H1 (cell line): ENCODE data around the gene GOLIM4. TPM values are rescaled to one million over a fixed set of nuclear protein-coding genes. Genes with fewer than 3 reads are reported as not detected.
A peak's percentile ranks its signal among the peaks of the same experiment; 100 is the strongest.

Source experiments
- CTCF ChIA-PET: fragments of 300-600 bp; sonication (Branson Sonifier 250); formaldehyde crosslinking; loops from one replicate; lab custom pipeline; 2021; ENCODE audit not compliant: partially characterized antibody; lab: Charles Lee
- POLR2A ChIA-PET: fragments of 300-600 bp; sonication (Branson Sonifier 250); formaldehyde crosslinking; loops from one replicate; lab custom pipeline; 2021; ENCODE audit warnings: inconsistent platforms; ENCODE audit not compliant: partially characterized antibody; lab: Charles Lee
- DNase-seq, 2 experiments: peaks; one replicate each; pipeline versions ENCODE4 v3.0.0 to v3.0.0-alpha.2; 2010 to 2022; ENCODE audit warnings: low spot score in 2 of 2, low read depth in 1 of 2, mixed read lengths in 1 of 2
- FAIRE-seq: peaks from 2 replicates; lab custom pipeline; 2011; peaks lifted over from hg19 to GRCh38; lab: Jason Lieb, UNC
- H2AFZ ChIP-seq: 2 replicates; pipeline ENCODE4 v1.8.1; 2012; ENCODE audit warnings: low read length, inconsistent platforms
- H2AK5ac ChIP-seq: 2 replicates; pipeline ENCODE4 v1.6.1; 2013; ENCODE audit warnings: low read depth, low read length
- H2BK120ac ChIP-seq: replicated peaks from 2 replicates; pipeline ENCODE3; 2013; ENCODE audit warnings: low read depth, low read length, inconsistent platforms
- H2BK12ac ChIP-seq: 2 replicates; pipeline ENCODE4 v1.6.1; 2013; ENCODE audit warnings: low read depth, low read length
- H2BK15ac ChIP-seq: 2 replicates; pipeline ENCODE4 v1.6.1; 2013; ENCODE audit warnings: low read length
- H2BK20ac ChIP-seq: 2 replicates; pipeline ENCODE4 v1.6.1; 2013; ENCODE audit warnings: low read length
- H2BK5ac ChIP-seq: 2 replicates; pipeline ENCODE4 v1.6.1; 2013; ENCODE audit warnings: low read depth, low read length
- H3K14ac ChIP-seq: 2 replicates; pipeline ENCODE4 v1.6.1; 2013; ENCODE audit warnings: inconsistent platforms; ENCODE audit not compliant: insufficient read length
- H3K18ac ChIP-seq: 2 replicates; pipeline ENCODE4 v1.6.1; 2013; ENCODE audit warnings: low read length; ENCODE audit errors: extremely low read depth
- H3K23ac ChIP-seq: 2 replicates; pipeline ENCODE4 v1.6.1; 2013; ENCODE audit warnings: inconsistent platforms; ENCODE audit not compliant: insufficient read length
- H3K23me2 ChIP-seq: 2 replicates; pipeline ENCODE4 v1.6.1; 2013; ENCODE audit warnings: low read depth, low read length
- H3K27ac ChIP-seq: 2 replicates; pipeline ENCODE4 v1.6.1; 2011; ENCODE audit warnings: low read depth, low read length, inconsistent platforms
- H3K27me3 ChIP-seq, 4 experiments: replicated peaks in 1 of 4; 1 replicate in 1 of 4; 2 replicates in 3 of 4; pipeline versions ENCODE4 v1.6.1 to v1.8.1; 2011 to 2013; ENCODE audit warnings: low read length in 3 of 4, mild to moderate bottlenecking in 3 of 4, inconsistent platforms in 2 of 4, mixed read lengths in 2 of 4, moderate library complexity in 1 of 4; ENCODE audit not compliant: control insufficient read depth in 3 of 4, insufficient read depth in 3 of 4; ENCODE audit errors: extremely low read depth in 1 of 4
- H3K36me3 ChIP-seq, 4 experiments: 2 replicates each; pipeline versions ENCODE4 v1.6.1 to v1.8.1; 2011 to 2013; ENCODE audit warnings: mild to moderate bottlenecking in 4 of 4, low read length in 3 of 4, moderate library complexity in 2 of 4, control low read depth in 1 of 4, inconsistent platforms in 1 of 4; ENCODE audit not compliant: insufficient read depth in 4 of 4, control insufficient read depth in 2 of 4
- H3K4ac ChIP-seq: replicated peaks from 2 replicates; pipeline ENCODE3; 2013; ENCODE audit warnings: low read length, low read depth, mixed read lengths, inconsistent platforms; ENCODE audit not compliant: insufficient read length
- H3K4me1 ChIP-seq, 4 experiments: replicated peaks in 1 of 4; 1 replicate in 1 of 4; 2 replicates in 3 of 4; pipeline versions ENCODE4 v1.6.1 to v1.8.1; 2011 to 2013; ENCODE audit warnings: low read length in 3 of 4, inconsistent platforms in 2 of 4, mixed read lengths in 1 of 4; ENCODE audit not compliant: insufficient read depth in 4 of 4, control insufficient read depth in 3 of 4
- H3K4me2 ChIP-seq, 2 experiments: 2 replicates each; pipeline versions ENCODE4 v1.6.1 to v1.8.1; 2011 to 2013; ENCODE audit warnings: low read depth in 2 of 2, low read length in 2 of 2, control low read depth in 1 of 2, inconsistent platforms in 1 of 2, mild to moderate bottlenecking in 1 of 2; ENCODE audit not compliant: insufficient read depth in 1 of 2
- H3K4me3 ChIP-seq, 4 experiments: fragments of 200-600, 300-600 bp in 1 of 4; sonication (generic), shearing (Covaris generic), sonication (Bioruptor Twin) in 1 of 4; 2 replicates each; pipeline versions ENCODE4 v1.5.1 to v1.8.1; 2011 to 2016; ENCODE audit warnings: low read length in 4 of 4, low read depth in 3 of 4, control low read depth in 2 of 4, inconsistent platforms in 2 of 4, mild to moderate bottlenecking in 2 of 4, mixed read lengths in 1 of 4, moderate library complexity in 1 of 4; ENCODE audit not compliant: insufficient read depth in 2 of 4; ENCODE audit errors: extremely low read depth in 1 of 4
- H3K56ac ChIP-seq: replicated peaks from 2 replicates; pipeline ENCODE3; 2013; ENCODE audit warnings: low read depth, mild to moderate bottlenecking, mixed read lengths, low read length, inconsistent platforms; ENCODE audit not compliant: insufficient read length
- H3K79me1 ChIP-seq: 2 replicates; pipeline ENCODE4 v1.6.1; 2013; ENCODE audit warnings: low read depth, low read length, control low read depth
- H3K79me2 ChIP-seq, 2 experiments: 2 replicates each; pipeline versions ENCODE4 v1.6.1 to v1.8.1; 2012 to 2013; ENCODE audit warnings: low read length in 2 of 2, mild to moderate bottlenecking in 2 of 2, inconsistent platforms in 1 of 2; ENCODE audit not compliant: insufficient read depth in 2 of 2, control insufficient read depth in 1 of 2
- H3K9ac ChIP-seq, 4 experiments: replicated peaks in 1 of 4; 1 replicate in 1 of 4; 2 replicates in 3 of 4; pipeline versions ENCODE4 v1.6.1 to v1.8.1; 2011 to 2013; ENCODE audit warnings: low read depth in 3 of 4, low read length in 3 of 4, control low read depth in 2 of 4, mild to moderate bottlenecking in 2 of 4, moderate library complexity in 2 of 4, inconsistent platforms in 1 of 4; ENCODE audit errors: extremely low read depth in 1 of 4
- H3K9me3 ChIP-seq, 2 experiments: 2 replicates each; pipeline versions ENCODE4 v1.6.1 to v1.8.1; 2012 to 2013; ENCODE audit warnings: mild to moderate bottlenecking in 2 of 2, moderate library complexity in 2 of 2, control low read depth in 1 of 2, inconsistent platforms in 1 of 2, low read depth in 1 of 2, low read length in 1 of 2, mixed read lengths in 1 of 2; ENCODE audit not compliant: insufficient read depth in 2 of 2
- H4K20me1 ChIP-seq, 2 experiments: replicated peaks in 1 of 2; 2 replicates each; pipeline versions ENCODE3 to v1.8.1; 2011 to 2013; ENCODE audit warnings: inconsistent platforms in 2 of 2, low read length in 2 of 2, mild to moderate bottlenecking in 1 of 2; ENCODE audit not compliant: insufficient read depth in 2 of 2, control insufficient read depth in 1 of 2
- H4K5ac ChIP-seq: 2 replicates; pipeline ENCODE4 v1.6.1; 2013; ENCODE audit warnings: low read length, low read depth, mixed read lengths, inconsistent platforms; ENCODE audit not compliant: insufficient read length
- H4K8ac ChIP-seq: 2 replicates; pipeline ENCODE4 v1.8.0; 2013; ENCODE audit warnings: mild to moderate bottlenecking, moderate library complexity, low read length, inconsistent platforms; ENCODE audit not compliant: insufficient read depth; ENCODE audit errors: extremely low read depth
- H4K91ac ChIP-seq: replicated peaks from 2 replicates; pipeline ENCODE3; 2013; ENCODE audit warnings: low read length, mixed read lengths, inconsistent platforms; ENCODE audit not compliant: insufficient read length
- CTBP2 ChIP-seq: IDR thresholded peaks from 2 replicates; pipeline ENCODE4 v1.7.0; 2011; ENCODE audit warnings: borderline replicate concordance, mild to moderate bottlenecking, moderate library complexity, mixed read lengths, low read length; ENCODE audit not compliant: insufficient read depth, insufficient read length
- HDAC2 ChIP-seq, 2 experiments: fragments of 300-600 bp in 1 of 2; sonication (generic) in 1 of 2; IDR thresholded peaks; 2 replicates each; pipeline ENCODE4 v1.6.1; 2011 to 2012; ENCODE audit warnings: low read depth in 2 of 2, low read length in 2 of 2, mild to moderate bottlenecking in 2 of 2, moderate library complexity in 2 of 2, borderline replicate concordance in 1 of 2, inconsistent platforms in 1 of 2
- SUZ12 ChIP-seq: fragments of 200-600 bp; sonication (generic); IDR thresholded peaks from 2 replicates; pipeline ENCODE4 v1.6.1; 2012; ENCODE audit warnings: mild to moderate bottlenecking, inconsistent platforms, low read length, moderate library complexity, mixed read lengths
- WGBS, 2 experiments: shearing (Covaris generic) in 1 of 2; methylation state at CpG; one replicate each; pipeline versions ENCODE4 v1.1.6 to v1.1.7; 2013 to 2015; ENCODE audit warnings: low lambda C conversion rate in 2 of 2, mixed read lengths in 2 of 2, inconsistent platforms in 1 of 2, low coverage in 1 of 2, missing lambda C conversion rate in 1 of 2; ENCODE audit not compliant: insufficient replicate concordance in 2 of 2, insufficient coverage in 1 of 2, insufficient read length in 1 of 2; ENCODE audit errors: extremely low coverage in 1 of 2, missing lambda C conversion rate in 1 of 2; 5-methylcytosine and 5-hydroxymethylcytosine counted together
- long read RNA-seq, 2 experiments: library from RNA in 1 of 2; library from capped mRNA in 1 of 2; stranded (forward); transcript quantifications; one replicate each; pipeline ENCODE4 v2.0.0, GENCODE V29; 2021; ENCODE audit warnings: inconsistent platforms in 1 of 2
- polyA minus RNA-seq, 3 experiments: library from RNA; depleted of rRNA, polyadenylated mRNA; stranded (reverse); fragments of >200 nt; gene quantifications; 1 replicate in 2 of 3; 2 replicates in 1 of 3; pipeline ENCODE4 v1.2.3, GENCODE V29; 2011
- polyA plus RNA-seq, 7 experiments: library from polyadenylated mRNA; depleted of rRNA in 3 of 7; stranded (reverse) in 5 of 7; unstranded in 2 of 7; fragments of >200 nt in 5 of 7; fragments of 200-250 nt in 2 of 7; gene quantifications; 1 replicate in 5 of 7; 2 replicates in 1 of 7; 4 replicates in 1 of 7; pipeline versions ENCODE4 v1.2.1 to v1.2.3, GENCODE V29; 2011 to 2013; ENCODE audit warnings: missing spikeins in 2 of 7, mixed read lengths in 2 of 7
- total RNA-seq: library from RNA; stranded (reverse); fragmentation: NEBNext Ultra II Directional; extraction: Animal tissue kit (Norgen Biotek cat#: 25700); gene quantifications from 2 replicates; pipeline ENCODE4 v1.2.1, GENCODE V29; 2021

The GOLIM4 gene, protein sequence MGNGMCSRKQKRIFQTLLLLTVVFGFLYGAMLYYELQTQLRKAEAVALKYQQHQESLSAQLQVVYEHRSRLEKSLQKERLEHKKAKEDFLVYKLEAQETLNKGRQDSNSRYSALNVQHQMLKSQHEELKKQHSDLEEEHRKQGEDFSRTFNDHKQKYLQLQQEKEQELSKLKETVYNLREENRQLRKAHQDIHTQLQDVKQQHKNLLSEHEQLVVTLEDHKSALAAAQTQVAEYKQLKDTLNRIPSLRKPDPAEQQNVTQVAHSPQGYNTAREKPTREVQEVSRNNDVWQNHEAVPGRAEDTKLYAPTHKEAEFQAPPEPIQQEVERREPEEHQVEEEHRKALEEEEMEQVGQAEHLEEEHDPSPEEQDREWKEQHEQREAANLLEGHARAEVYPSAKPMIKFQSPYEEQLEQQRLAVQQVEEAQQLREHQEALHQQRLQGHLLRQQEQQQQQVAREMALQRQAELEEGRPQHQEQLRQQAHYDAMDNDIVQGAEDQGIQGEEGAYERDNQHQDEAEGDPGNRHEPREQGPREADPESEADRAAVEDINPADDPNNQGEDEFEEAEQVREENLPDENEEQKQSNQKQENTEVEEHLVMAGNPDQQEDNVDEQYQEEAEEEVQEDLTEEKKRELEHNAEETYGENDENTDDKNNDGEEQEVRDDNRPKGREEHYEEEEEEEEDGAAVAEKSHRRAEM
- 29.5 and 29.7 TPM in 2 replicates for total RNA-seq
- polyA plus RNA-seq (2011; rRNA removed) = 5.0 and 5.6 TPM in 2 replicates
- polyA plus RNA-seq (2011; cell fraction: cytosol; rRNA removed) = 12.9 TPM
- polyA plus RNA-seq (2011; cell fraction: nucleus; rRNA removed) = 18.2 TPM
- polyA plus RNA-seq (2012, experiment 1 of 2) = 19.9 to 27.9 TPM (median 23.0 TPM) in 4 replicates
- polyA plus RNA-seq (2012, experiment 2 of 2) = 1.3 TPM
- polyA plus RNA-seq (2013, experiment 1 of 2) = 37.5 TPM
- 42.2 TPM for polyA plus RNA-seq (2013, experiment 2 of 2)
- 11.9 and 15.9 TPM in 2 replicates for polyA minus RNA-seq (2011; rRNA and poly(A)+ RNA removed)
- polyA minus RNA-seq (2011; cell fraction: cytosol; rRNA and poly(A)+ RNA removed) = 14.0 TPM
- polyA minus RNA-seq (2011; cell fraction: nucleus; rRNA and poly(A)+ RNA removed) = 32.4 TPM
- long read RNA-seq, experiment 1, partial matches to known transcripts = 1 of 6 reads
- long read RNA-seq, experiment 1, other reads (novel, unspliced or antisense) = 5 of 6 reads
- long read RNA-seq, experiment 2, partial matches to known transcripts = 6 of 9 reads
- long read RNA-seq, experiment 2, other reads (novel, unspliced or antisense) = 3 of 9 reads

- CTCF ChIA-PET = interaction anchor here (0.6 to 2.4 kb wide), 8 partner anchors 9 to 634 kb away, joined by 4 to 7 read pairs (median 4); no protein-coding TSS in a partner anchor
- Histone ChIP-seq H2BK20ac (peak within 1 kb of the TSS; percentile 90; the same call in 1 of the 2 replicates), H3K23ac (no peak within 1 kb of the TSS), H3K4me2 (peak within 1 kb of the TSS; percentile 86 to 94), H3K9me3 (no peaks in the 10 kb centered on the region), H3K23me2 (peaks cover 10% of the 10 kb centered on the region), H4K20me1 (peaks cover 0 to 4% of the 10 kb centered on the region in 2 experiments), H3K27ac (peak within 1 kb of the TSS; percentile 31; the same call in 1 of the 2 replicates), H3K18ac (peak within 1 kb of the TSS; percentile 79), H3K56ac (peak within 1 kb of the TSS; percentile 73), H2BK12ac (0 out of 2 replicates have a peak within 1 kb of the TSS, but pooled peaks have one; percentile 72), H3K27me3 (no peaks in the 10 kb centered on the region), H2AK5ac (no peak within 1 kb of the TSS), H3K14ac (peak within 1 kb of the TSS; percentile 43), H2BK120ac (no peak within 1 kb of the TSS), H2AFZ (peak within 1 kb of the TSS; percentile 97), H3K4me3 (peak within 1 kb of the TSS; percentile 78 to 99 (median 86)), H2BK15ac (0 out of 2 replicates have a peak within 1 kb of the TSS, but pooled peaks have one; percentile 88), H3K36me3 (no peaks in the 10 kb centered on the region), H3K79me2 (peaks cover 0 to 33% of the 10 kb centered on the region in 2 experiments; a peak in 2 of 4 replicates), H2BK5ac (peak within 1 kb of the TSS; percentile 92), H4K91ac (peak within 1 kb of the TSS; percentile 99), H3K9ac (peak within 1 kb of the TSS; percentile 60 to 65 (median 64)), H3K79me1 (no peaks in the 10 kb centered on the region), H4K8ac (peak within 1 kb of the TSS; percentile 57; the same call in 1 of the 2 replicates), H4K5ac (peak within 1 kb of the TSS; percentile 81), H3K4me1 (peaks cover 0 to 7% (median 1%) of the 10 kb centered on the region in 4 experiments; a peak in 4 of 7 replicates), H3K4ac (peak within 1 kb of the TSS; percentile 96)
- peak; percentile 80 to 92 for DNase-seq
- WGBS, 2 experiments = 2% methylated on average over 25 of the region's 52 CpGs; no CpG with 5 or more reads in 1 of the 2 experiments
- no peak for FAIRE-seq
- POLR2A ChIA-PET = interaction anchor here (1.1 to 1.2 kb wide), 2 partner anchors 8 to 10 kb away, joined by 3 read pairs; no protein-coding TSS in a partner anchor
- TF ChIP-seq CTBP2 (no peak), SUZ12 (no peak), HDAC2 (IDR thresholded peaks at IDR 0.05; ENCODE audit: borderline replicate concordance in 1 of 2, low read depth in 2 of 2, low read length in 2 of 2) (no peak; a peak in 2 of 4 replicates)
Observed at GRCh38 chr3:168095611-168096209, at the start of gene GOLIM4. TSS of gene GOLIM4 (minus strand) at chr3:168095924. CDS start at chr3:168095285, 639 bp downstream.
